Transverse colon (tissue), 3 donors: ENCODE data around the gene GPM6B.

ENCODE experiments used
- CTCF ChIP-seq, 5 experiments: fragments of 200-600 bp in 3 of 5; fragments of 450-650 bp in 2 of 5; sonication (generic) in 3 of 5; IDR thresholded peaks; 1 replicate in 2 of 5; 2 replicates in 3 of 5; pipeline ENCODE4 v1.5.1; 2016 to 2017; ENCODE audit warnings: antibody characterized with exemption in 5 of 5, inconsistent platforms in 3 of 5, mild to moderate bottlenecking in 2 of 5, moderate library complexity in 1 of 5
- EP300 ChIP-seq: sonication (generic); formaldehyde crosslinking; IDR thresholded peaks from one replicate; pipeline ENCODE4 v1.6.1; 2017; ENCODE audit warnings: antibody characterized with exemption, low read depth
- POLR2A ChIP-seq: fragments of 450-650 bp; IDR thresholded peaks from one replicate; pipeline ENCODE4 v1.6.1; 2016; ENCODE audit warnings: antibody characterized with exemption, mild to moderate bottlenecking, moderate library complexity

GRCh38 chrX:13752646-13753045 is 64.2 kb downstream of the GPM6B start:
- TF ChIP-seq POLR2A (no peak), CTCF (IDR thresholded peaks at IDR 0.05) (no peak), EP300 (no peak)
